HG02763 (cell line): ENCODE results near the gene SMG9.

ENCODE experiments used
- ATAC-seq: cut with Tn5 transposase; IDR thresholded peaks from one replicate; pipeline ENCODE4 v1.9.1; 2021; ENCODE audit warnings: mild to moderate bottlenecking, moderate library complexity; ENCODE audit not compliant: unreplicated experiment

The SMG9 gene

GRCh38 chr19:43726736-43727592 is 27.8 kb downstream of the SMG9 start:
- ATAC-seq = no peak

GRCh38 chr19:43725468-43725867 is 29.3 kb downstream of the SMG9 start:
- no peak for ATAC-seq

GRCh38 chr19:43724896-43725295 is 29.9 kb downstream of the SMG9 start:
- no peak for ATAC-seq

- no peak for ATAC-seq
These were observed 31.2 kb downstream of the SMG9 start for GRCh38 chr19:43723588-43723987.

- ATAC-seq = no peak
These were observed 33.2 kb downstream of the SMG9 start for GRCh38 chr19:43721469-43722048.

- ATAC-seq = no peak
These were observed 33.8 kb downstream of the SMG9 start for GRCh38 chr19:43720936-43721335.

- ATAC-seq = no peak
These were observed 34.8 kb downstream of the SMG9 start for GRCh38 chr19:43719918-43720317.

GRCh38 chr19:43719378-43719868 is 35.3 kb downstream of the SMG9 start:
- ATAC-seq = no peak

GRCh38 chr19:43718627-43719377 is 36.0 kb downstream of the SMG9 start:
- ATAC-seq = no peak

GRCh38 chr19:43715776-43716175 is 39.0 kb downstream of the SMG9 start, which contains the start of gene IRGC:
TSS of gene IRGC (plus strand) at chr19:43716076. CDS start at chr19:43718559, 2,483 bp downstream.
- ATAC-seq = no peak

GRCh38 chr19:43713208-43713607 is 41.6 kb downstream of the SMG9 start:
- ATAC-seq = no peak

- ATAC-seq = no peak
These were observed 42.9 kb downstream of the SMG9 start for GRCh38 chr19:43711751-43712355.

- no peak for ATAC-seq
These were observed 46.0 kb downstream of the SMG9 start for GRCh38 chr19:43708716-43709115.

GRCh38 chr19:43707158-43707712 is 47.5 kb downstream of the SMG9 start:
- ATAC-seq = no peak

- ATAC-seq = no peak
These were observed 49.0 kb downstream of the SMG9 start for GRCh38 chr19:43705729-43706128.

- ATAC-seq = no peak
These were observed 50.6 kb downstream of the SMG9 start for GRCh38 chr19:43704002-43704705.

- no peak for ATAC-seq
These were observed 54.3 kb downstream of the SMG9 start for GRCh38 chr19:43700395-43701000.

GRCh38 chr19:43699506-43700394 is 55.0 kb downstream of the SMG9 start:
- ATAC-seq = no peak

GRCh38 chr19:43697295-43697694 is 57.5 kb downstream of the SMG9 start:
- ATAC-seq = no peak
